ENCODE measurements around the gene OMG.

The OMG gene

GRCh38 chr17:31283841-31284240, 13.2 kb downstream of the OMG start:
- TF ChIP-seq CTCF (IDR thresholded peaks at IDR 0.05; ENCODE audit: insufficient read depth, low read length, missing control alignments) = no peak
- DNase-seq (ENCODE audit: low read depth, low spot score) = no peak
- POLR2A ChIA-PET = no interaction called here
- H3K4me3 ChIP-seq (ENCODE audit: low read depth, low read length) = no peak overlapping the region
- CTCF ChIA-PET = interaction anchor here (1.5 kb wide), 1 partner anchor 69 kb away, joined by 4 read pairs; no protein-coding TSS in a partner anchor

GRCh38 chr17:31281061-31281460, 16.0 kb downstream of the OMG start:
- no peak for DNase-seq (ENCODE audit: low read depth, low spot score)
- ChIA-PET CTCF (no interaction called here), POLR2A (no interaction called here)
- H3K4me3 ChIP-seq (ENCODE audit: low read depth, low read length) = no peak overlapping the region
- TF ChIP-seq CTCF (IDR thresholded peaks at IDR 0.05; ENCODE audit: insufficient read depth, low read length, missing control alignments) = no peak

- POLR2A ChIA-PET = no interaction called here
- CTCF ChIA-PET = interaction anchor here (1.1 kb wide), 1 partner anchor 11 kb away, joined by 3 read pairs; no protein-coding TSS in a partner anchor
- no peak overlapping the region for H3K4me3 ChIP-seq (ENCODE audit: low read depth, low read length)
- no peak for DNase-seq (ENCODE audit: low read depth, low spot score)
- no peak for TF ChIP-seq CTCF (IDR thresholded peaks at IDR 0.05; ENCODE audit: insufficient read depth, low read length, missing control alignments)
These were observed 17.6 kb downstream of the OMG start for GRCh38 chr17:31279401-31279800.

- ChIA-PET POLR2A (no interaction called here), CTCF (no interaction called here)
- TF ChIP-seq CTCF (IDR thresholded peaks at IDR 0.05; ENCODE audit: insufficient read depth, low read length, missing control alignments) = no peak
- no peak for DNase-seq (ENCODE audit: low read depth, low spot score)
- H3K4me3 ChIP-seq (ENCODE audit: low read depth, low read length) = no peak overlapping the region
These were observed 21.9 kb downstream of the OMG start for GRCh38 chr17:31275116-31275515.

- no peak overlapping the region for H3K4me3 ChIP-seq (ENCODE audit: low read depth, low read length)
- ChIA-PET POLR2A (no interaction called here), CTCF (no interaction called here)
- DNase-seq (ENCODE audit: low read depth, low spot score) = no peak
- no peak for TF ChIP-seq CTCF (IDR thresholded peaks at IDR 0.05; ENCODE audit: insufficient read depth, low read length, missing control alignments)
These were observed 22.8 kb downstream of the OMG start for GRCh38 chr17:31274252-31274651.

- no peak for DNase-seq (ENCODE audit: low read depth, low spot score)
- ChIA-PET POLR2A (no interaction called here), CTCF (no interaction called here)
- no peak for TF ChIP-seq CTCF (IDR thresholded peaks at IDR 0.05; ENCODE audit: insufficient read depth, low read length, missing control alignments)
- H3K4me3 ChIP-seq (ENCODE audit: low read depth, low read length) = no peak overlapping the region
These were observed 23.5 kb downstream of the OMG start for GRCh38 chr17:31273516-31273915.

All from AG04449 (cell line).